T-cell (primary cell): ENCODE data around the gene PAMR1. TPM values are rescaled to one million over a fixed set of nuclear protein-coding genes. Genes with fewer than 3 reads are reported as not detected.

Experiments
- ATAC-seq, 4 experiments: fragments of 200-7000 bp in 3 of 4; fragments of 150-1000 bp in 1 of 4; cut with Tn5 transposase; replicated peaks in 1 of 4; 1 replicate in 3 of 4; 2 replicates in 1 of 4; pipeline ENCODE4 v1.10.0; 2021; ENCODE audit warnings: moderate library complexity in 3 of 4, mild to moderate bottlenecking in 2 of 4, moderate number of reproducible peaks in 1 of 4
- CTCF ChIA-PET, 2 donors: fragments of 300-600 bp; sonication (Branson Sonifier 250); formaldehyde crosslinking; loops; one replicate each; lab custom pipeline; 2022; ENCODE audit warnings: antibody characterized with exemption in 2 of 2; lab: Charles Lee
- POLR2A ChIA-PET, 2 donors: fragments of 300-600 bp; sonication (Branson Sonifier 250); formaldehyde crosslinking; loops; one replicate each; lab custom pipeline; 2022; ENCODE audit warnings: antibody characterized with exemption in 2 of 2; lab: Charles Lee
- DNase-seq, 35 experiments: peaks; one replicate each; pipeline versions ENCODE4 v3.0.0 to v3.0.0-alpha.2; 2013 to 2023
- H3K27ac ChIP-seq: one replicate; pipeline ENCODE4 v1.5.1; 2013; ENCODE audit warnings: low read length
- H3K27me3 ChIP-seq, 2 experiments: replicated peaks in 1 of 2; 1 replicate in 1 of 2; 2 replicates in 1 of 2; pipeline versions ENCODE4 v1.6.1 to v1.7.0; 2013; ENCODE audit warnings: low read length in 1 of 2, mixed read lengths in 1 of 2; ENCODE audit not compliant: control insufficient read depth in 2 of 2, insufficient read depth in 2 of 2; ENCODE audit errors: extremely low read depth in 1 of 2
- H3K36me3 ChIP-seq, 2 donors: 1 replicate in 1 of 2; 2 replicates in 1 of 2; pipeline versions ENCODE4 v1.6.1 to v1.7.0; 2013; ENCODE audit warnings: low read length in 1 of 2; ENCODE audit not compliant: control insufficient read depth in 2 of 2, insufficient read depth in 1 of 2; ENCODE audit errors: extremely low read depth in 1 of 2
- H3K4me1 ChIP-seq, 2 experiments: 1 replicate in 1 of 2; 2 replicates in 1 of 2; pipeline versions ENCODE4 v1.6.1 to v1.7.0; 2013; ENCODE audit warnings: low read length in 2 of 2, mixed read lengths in 1 of 2; ENCODE audit not compliant: insufficient read depth in 2 of 2, control insufficient read depth in 1 of 2; ENCODE audit errors: extremely low read depth in 1 of 2
- H3K4me3 ChIP-seq, 2 donors: 1 replicate in 1 of 2; 2 replicates in 1 of 2; pipeline versions ENCODE4 v1.5.1 to v1.7.0; 2013; ENCODE audit warnings: mild to moderate bottlenecking in 2 of 2, low read length in 1 of 2, moderate library complexity in 1 of 2; ENCODE audit not compliant: control insufficient read depth in 1 of 2; ENCODE audit errors: extremely low read depth in 1 of 2
- H3K9me3 ChIP-seq: 2 replicates; pipeline ENCODE4 v1.7.0; 2013
- H3K27ac Mint-ChIP-seq, 2 donors: one replicate each; pipeline ENCODE4 v1.8.0; 2020 to 2021; ENCODE audit warnings: mild to moderate bottlenecking in 2 of 2, mixed read lengths in 2 of 2
- H3K27me3 Mint-ChIP-seq, 2 donors: one replicate each; pipeline ENCODE4 v1.8.0; 2021 to 2022; ENCODE audit warnings: mixed read lengths in 2 of 2
- H3K36me3 Mint-ChIP-seq: one replicate; pipeline ENCODE4 v1.8.0; 2021; ENCODE audit warnings: mixed read lengths
- H3K4me1 Mint-ChIP-seq, 3 donors: one replicate each; pipeline ENCODE4 v1.8.0; 2020 to 2022; ENCODE audit warnings: mixed read lengths in 3 of 3, mild to moderate bottlenecking in 1 of 3
- H3K4me3 Mint-ChIP-seq, 3 donors: one replicate each; pipeline ENCODE4 v1.8.0; 2020 to 2022; ENCODE audit warnings: mild to moderate bottlenecking in 3 of 3, mixed read lengths in 3 of 3, moderate library complexity in 3 of 3
- H3K9me3 Mint-ChIP-seq, 3 donors: one replicate each; pipeline ENCODE4 v1.8.0; 2020 to 2022; ENCODE audit warnings: mixed read lengths in 3 of 3
- WGBS: methylation state at CpG from one replicate; pipeline ENCODE4 v1.1.5; 2013; ENCODE audit warnings: missing lambda C conversion rate; ENCODE audit not compliant: insufficient coverage; 5-methylcytosine and 5-hydroxymethylcytosine counted together
- total RNA-seq, 35 experiments: library from RNA in 6 of 35; stranded (reverse) in 6 of 35; fragments of 120-200 nt in 1 of 35; gene quantifications; one replicate each; pipeline versions ENCODE4 v1.2.1 to v1.2.4 and lab custom pipeline; 2013 to 2026

Gene PAMR1
- total RNA-seq, 5 donors from 2014 or later (not counting 1 experiment from before 2014, with no cell fraction given), result 0.20 TPM; not detected in 4

DNA sequence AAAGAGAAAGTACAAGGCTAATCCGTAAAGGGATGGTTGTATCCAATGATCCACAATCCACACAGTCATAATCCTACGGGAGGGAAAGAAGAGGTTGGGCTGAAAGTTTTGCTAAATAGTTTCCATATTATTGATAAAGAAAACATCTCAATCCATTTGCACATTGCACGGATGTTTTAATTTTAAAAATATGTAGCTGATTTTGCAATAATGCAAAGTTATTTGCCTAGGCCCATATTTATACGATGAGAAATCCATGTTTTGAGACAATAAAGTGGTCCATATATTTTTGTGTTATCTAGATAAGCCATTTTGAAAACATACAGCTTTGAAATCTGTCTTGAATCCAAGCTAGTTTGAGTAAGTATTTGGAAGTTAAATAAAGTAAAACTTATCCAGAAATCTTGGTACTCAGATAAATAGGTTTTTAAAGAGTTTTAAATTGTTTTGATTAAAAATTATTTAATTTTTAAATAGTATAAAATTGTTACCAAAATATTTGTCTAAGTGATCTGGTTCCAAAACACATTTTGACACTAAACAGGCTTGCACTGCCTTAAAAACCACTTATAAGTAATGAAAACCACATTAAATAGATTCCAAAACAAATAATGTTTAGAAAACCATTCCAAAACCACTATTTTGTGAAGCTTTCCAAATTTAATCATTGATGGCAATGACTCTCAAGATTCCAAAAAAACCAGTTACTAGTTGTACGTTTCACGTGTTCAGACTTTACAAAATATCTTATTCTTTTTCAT lies 38.2 kb upstream of the PAMR1 start:
- ATAC-seq (no peak), DNase-seq (no peak)
- POLR2A ChIA-PET, result no interaction called here
- H3K4me1 Mint-ChIP-seq, result no peaks in the 10 kb centered on the region
- 74% methylated on average over 3 of the region's 6 CpGs for WGBS
- CTCF ChIA-PET, result no interaction called here
- Histone ChIP-seq H3K27me3 (peaks cover 0 to 8% of the 10 kb centered on the region in 2 experiments), H3K36me3 (no peaks in the 10 kb centered on the region), H3K9me3 (no peaks in the 10 kb centered on the region), H3K4me1 (no peaks in the 10 kb centered on the region), H3K27ac (no peak overlapping the region), H3K4me3 (no peak overlapping the region)
- H3K4me3 Mint-ChIP-seq, result no peak overlapping the region
- no peak overlapping the region for H3K27ac Mint-ChIP-seq
- H3K9me3 Mint-ChIP-seq, result peaks cover 0 to 4% (median 3%) of the 10 kb centered on the region in 3 donors
- H3K27me3 Mint-ChIP-seq, result peaks cover 40 to 42% of the 10 kb centered on the region in 2 donors
- H3K36me3 Mint-ChIP-seq, result no peaks in the 10 kb centered on the region

DNA sequence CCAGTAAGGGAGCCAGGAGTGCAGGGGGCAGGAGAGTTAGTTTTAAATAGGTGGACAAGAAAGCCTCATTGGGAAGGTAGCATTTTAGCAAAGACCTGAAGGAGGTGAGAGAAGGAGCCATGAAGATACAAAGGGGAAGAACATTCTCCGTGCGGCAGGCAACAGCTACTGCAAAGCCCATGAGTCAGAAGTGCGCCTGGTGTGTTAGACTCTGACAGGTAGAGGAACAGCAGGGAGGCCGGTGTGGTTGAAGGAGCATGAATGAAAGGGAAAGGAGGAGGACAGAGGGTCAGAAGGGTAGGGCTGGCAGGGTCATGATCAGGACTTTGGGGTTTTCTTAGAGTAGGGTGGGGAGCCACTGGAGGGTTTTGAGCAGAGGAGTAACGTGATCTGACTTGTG lies 34.5 kb upstream of the PAMR1 start:
- H3K27me3 Mint-ChIP-seq, result peaks cover 38 to 40% of the 10 kb centered on the region in 2 donors
- no peak for DNase-seq
- Histone ChIP-seq H3K9me3 (no peaks in the 10 kb centered on the region), H3K27me3 (peaks cover 0 to 6% of the 10 kb centered on the region in 2 experiments), H3K4me1 (no peaks in the 10 kb centered on the region), H3K36me3 (no peaks in the 10 kb centered on the region), H3K27ac (no peak overlapping the region), H3K4me3 (no peak overlapping the region)
- no peaks in the 10 kb centered on the region for H3K9me3 Mint-ChIP-seq
- ATAC-seq, result no peak
- CTCF ChIA-PET, result no interaction called here
- 80% methylated on average over 4 of the region's 5 CpGs for WGBS
- H3K4me3 Mint-ChIP-seq, result no peak overlapping the region
- no peak overlapping the region for H3K27ac Mint-ChIP-seq
- POLR2A ChIA-PET, result no interaction called here
- H3K36me3 Mint-ChIP-seq, result no peaks in the 10 kb centered on the region
- H3K4me1 Mint-ChIP-seq, result no peaks in the 10 kb centered on the region

GRCh38 chr11:35558513-35558912 lies 33.1 kb upstream of the PAMR1 start:
- ChIA-PET CTCF (no interaction called here), POLR2A (no interaction called here)
- H3K9me3 ChIP-seq, result no peaks in the 10 kb centered on the region
- Mint-ChIP-seq H3K36me3 (no peaks in the 10 kb centered on the region), H3K4me1 (no peaks in the 10 kb centered on the region), H3K27me3 (peaks cover 41 to 46% of the 10 kb centered on the region in 2 donors), H3K27ac (no peak overlapping the region), H3K4me3 (no peak overlapping the region), H3K9me3 (no peaks in the 10 kb centered on the region)
- no peaks in the 10 kb centered on the region for H3K4me1 ChIP-seq
- ATAC-seq (no peak), DNase-seq (no peak)
- WGBS, result 100% methylated on average over 3 of the region's 3 CpGs
- H3K27me3 ChIP-seq, result peaks cover 0 to 6% of the 10 kb centered on the region in 2 experiments
- no peaks in the 10 kb centered on the region for H3K36me3 ChIP-seq
- no peak overlapping the region for H3K4me3 ChIP-seq
- no peak overlapping the region for H3K27ac ChIP-seq

GRCh38 chr11:35555488-35555887 lies 30.1 kb upstream of the PAMR1 start:
- Mint-ChIP-seq H3K4me3 (no peak overlapping the region), H3K27ac (no peak overlapping the region), H3K36me3 (no peaks in the 10 kb centered on the region), H3K4me1 (no peaks in the 10 kb centered on the region), H3K27me3 (peaks cover 37 to 39% of the 10 kb centered on the region in 2 donors), H3K9me3 (no peaks in the 10 kb centered on the region)
- no peak for ATAC-seq
- H3K27me3 ChIP-seq, result peaks cover 0 to 8% of the 10 kb centered on the region in 2 experiments
- no peaks in the 10 kb centered on the region for H3K4me1 ChIP-seq
- H3K9me3 ChIP-seq, result no peaks in the 10 kb centered on the region
- no peaks in the 10 kb centered on the region for H3K36me3 ChIP-seq
- no peak overlapping the region for H3K27ac ChIP-seq
- ChIA-PET POLR2A (no interaction called here), CTCF (no interaction called here)
- no peak for DNase-seq
- no peak overlapping the region for H3K4me3 ChIP-seq

GRCh38 chr11:35554491-35555437 lies 29.3 kb upstream of the PAMR1 start:
- ChIA-PET CTCF (no interaction called here), POLR2A (no interaction called here)
- 77% methylated on average over 1 of the region's 5 CpGs for WGBS
- H3K27ac Mint-ChIP-seq, result no peak overlapping the region
- Histone ChIP-seq H3K27me3 (peaks cover 0 to 5% of the 10 kb centered on the region in 2 experiments), H3K9me3 (no peaks in the 10 kb centered on the region), H3K36me3 (no peaks in the 10 kb centered on the region), H3K27ac (no peak overlapping the region), H3K4me1 (no peaks in the 10 kb centered on the region), H3K4me3 (no peak overlapping the region)
- ATAC-seq (no peak), DNase-seq (no peak)
- H3K36me3 Mint-ChIP-seq, result no peaks in the 10 kb centered on the region
- no peaks in the 10 kb centered on the region for H3K4me1 Mint-ChIP-seq
- H3K9me3 Mint-ChIP-seq, result no peaks in the 10 kb centered on the region
- peaks cover 30 to 35% of the 10 kb centered on the region in 2 donors for H3K27me3 Mint-ChIP-seq
- no peak overlapping the region for H3K4me3 Mint-ChIP-seq

DNA sequence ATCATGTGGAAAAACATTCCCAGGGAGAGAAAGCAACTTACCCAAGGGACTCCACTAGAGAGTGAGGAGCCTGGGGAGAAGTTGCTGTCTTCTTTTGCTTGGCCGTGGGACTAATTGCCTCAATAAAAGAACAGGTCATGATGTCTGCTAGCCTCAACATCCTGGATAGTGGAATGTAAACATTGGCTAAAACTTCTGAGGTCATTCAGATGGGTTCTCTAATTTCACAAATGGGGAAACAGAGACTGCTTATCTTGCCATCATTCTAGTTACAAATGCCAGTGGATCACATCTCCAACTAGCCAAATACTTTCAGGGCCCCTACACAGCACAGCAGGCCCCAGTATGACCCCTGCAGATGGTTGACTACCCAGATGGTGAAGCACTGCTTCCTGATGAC lies 28.4 kb upstream of the PAMR1 start:
- no peak for DNase-seq
- 63% methylated on average over 1 of the region's 1 CpG for WGBS
- Mint-ChIP-seq H3K9me3 (no peaks in the 10 kb centered on the region), H3K27me3 (peaks cover 29 to 39% of the 10 kb centered on the region in 2 donors), H3K36me3 (no peaks in the 10 kb centered on the region), H3K4me1 (no peaks in the 10 kb centered on the region), H3K4me3 (no peak overlapping the region), H3K27ac (no peak overlapping the region)
- no peaks in the 10 kb centered on the region for H3K36me3 ChIP-seq
- ChIA-PET POLR2A (no interaction called here), CTCF (no interaction called here)
- H3K27ac ChIP-seq, result no peak overlapping the region
- no peak overlapping the region for H3K4me3 ChIP-seq
- peaks cover 0 to 6% of the 10 kb centered on the region in 2 experiments for H3K27me3 ChIP-seq
- H3K9me3 ChIP-seq, result no peaks in the 10 kb centered on the region
- no peaks in the 10 kb centered on the region for H3K4me1 ChIP-seq
- no peak for ATAC-seq
